Measurements from ENCODE around the gene RETREG2.

Gene RETREG2

DNA sequence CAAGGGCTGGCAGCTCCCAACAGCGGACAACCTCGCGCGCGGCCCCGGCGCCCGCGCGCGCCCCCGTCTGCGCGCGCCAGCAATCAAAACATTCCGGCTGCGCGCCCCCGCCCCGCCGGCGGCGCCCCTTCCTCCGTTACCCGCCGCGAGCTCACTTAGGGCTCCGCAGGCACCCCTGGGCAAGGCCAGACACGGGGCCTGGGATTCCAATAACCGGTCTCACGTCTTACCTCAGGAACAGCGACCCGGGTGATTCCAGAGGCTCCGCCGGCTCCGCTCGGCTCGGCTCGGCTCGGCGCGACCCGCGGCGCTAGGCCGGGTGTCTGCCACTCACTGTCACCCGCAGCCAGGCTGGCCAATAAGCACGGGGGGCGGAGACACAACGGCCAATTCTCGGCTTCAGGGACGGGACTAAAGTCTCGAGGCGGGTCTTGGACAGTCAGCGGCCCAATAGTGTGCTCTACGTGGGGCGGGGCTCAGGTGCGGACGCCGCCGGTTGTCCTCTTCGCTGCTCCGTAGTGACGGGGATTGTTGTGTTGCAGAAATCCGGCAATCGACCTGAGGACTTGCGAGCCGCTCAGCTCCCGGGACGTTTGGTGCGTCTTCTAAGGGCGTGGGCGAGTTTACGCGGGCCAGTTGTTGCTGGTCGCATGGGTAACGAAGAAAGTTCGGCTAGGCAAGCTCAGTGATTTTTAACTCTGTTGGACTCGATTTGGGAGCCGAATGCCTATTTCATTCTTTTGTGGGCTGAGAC, 51.4 kb downstream of the RETREG2 start, which contains the start of the genes ANKZF1 and ATG9A:
Gene ANKZF1 (plus strand): TSS at position 502 of the 754 bp plus-strand sequence. CDS start 452 bp downstream, outside the sequence.
Gene ATG9A (minus strand): TSS at position 332 of the 754 bp plus-strand sequence. CDS start 1,612 bp downstream, outside the sequence.
- peak; percentile 93 for DNase-seq (ENCODE audit: extremely low read depth, low read depth)
- TF ChIP-seq, protein P1, sequence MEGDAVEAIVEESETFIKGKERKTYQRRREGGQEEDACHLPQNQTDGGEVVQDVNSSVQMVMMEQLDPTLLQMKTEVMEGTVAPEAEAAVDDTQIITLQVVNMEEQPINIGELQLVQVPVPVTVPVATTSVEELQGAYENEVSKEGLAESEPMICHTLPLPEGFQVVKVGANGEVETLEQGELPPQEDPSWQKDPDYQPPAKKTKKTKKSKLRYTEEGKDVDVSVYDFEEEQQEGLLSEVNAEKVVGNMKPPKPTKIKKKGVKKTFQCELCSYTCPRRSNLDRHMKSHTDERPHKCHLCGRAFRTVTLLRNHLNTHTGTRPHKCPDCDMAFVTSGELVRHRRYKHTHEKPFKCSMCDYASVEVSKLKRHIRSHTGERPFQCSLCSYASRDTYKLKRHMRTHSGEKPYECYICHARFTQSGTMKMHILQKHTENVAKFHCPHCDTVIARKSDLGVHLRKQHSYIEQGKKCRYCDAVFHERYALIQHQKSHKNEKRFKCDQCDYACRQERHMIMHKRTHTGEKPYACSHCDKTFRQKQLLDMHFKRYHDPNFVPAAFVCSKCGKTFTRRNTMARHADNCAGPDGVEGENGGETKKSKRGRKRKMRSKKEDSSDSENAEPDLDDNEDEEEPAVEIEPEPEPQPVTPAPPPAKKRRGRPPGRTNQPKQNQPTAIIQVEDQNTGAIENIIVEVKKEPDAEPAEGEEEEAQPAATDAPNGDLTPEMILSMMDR (IDR thresholded peaks at IDR 0.05; ENCODE audit: low read depth, low read length, missing control alignments): no peak
- peak within 1 kb of the TSS; percentile 89 for H3K4me3 ChIP-seq (replicated peaks; ENCODE audit: low read depth, low read length)

DNA sequence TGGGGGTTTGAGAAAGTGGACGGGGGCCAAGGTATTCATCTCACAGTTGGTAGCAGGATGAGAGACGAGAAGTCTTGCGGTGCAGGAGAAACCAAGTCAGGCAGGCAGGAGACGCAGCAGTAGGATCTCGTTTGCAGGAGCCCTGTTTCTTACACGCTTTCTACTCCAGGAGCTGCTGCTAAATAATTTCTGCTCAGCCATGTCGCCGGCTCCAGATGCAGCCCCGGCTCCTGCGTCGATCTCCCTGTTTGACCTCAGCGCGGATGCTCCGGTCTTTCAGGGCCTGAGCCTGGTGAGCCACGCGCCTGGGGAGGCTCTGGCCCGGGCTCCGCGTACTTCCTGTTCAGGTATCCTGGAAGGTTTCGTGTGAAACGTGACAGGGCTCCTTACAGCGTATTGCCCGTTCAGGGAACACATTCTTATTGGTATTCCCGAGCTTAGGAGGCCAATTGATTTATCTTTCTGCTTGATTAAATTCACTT, 52.0 kb downstream of the RETREG2 start:
- no peak for DNase-seq (ENCODE audit: extremely low read depth, low read depth)
- TF ChIP-seq, protein P1 (IDR thresholded peaks at IDR 0.05; ENCODE audit: low read depth, low read length, missing control alignments): no peak

DNA sequence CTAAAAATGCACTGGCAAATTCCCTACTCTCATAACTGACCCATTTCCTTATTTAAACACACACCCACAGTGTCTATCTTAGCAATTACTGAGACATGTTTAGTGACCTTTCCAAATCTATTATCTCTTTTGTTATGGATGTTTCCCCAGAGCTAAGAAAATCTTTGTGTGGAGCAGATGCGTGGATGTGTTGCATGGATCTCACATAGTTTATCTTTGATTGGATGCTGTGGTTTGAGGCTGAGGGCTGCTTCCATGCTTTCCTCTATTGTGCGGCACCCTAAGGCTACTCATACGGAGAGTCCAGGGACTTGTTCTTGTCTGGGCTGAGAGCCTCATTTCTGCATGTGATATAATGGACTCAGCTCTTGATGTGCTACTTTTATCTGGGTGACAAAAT, 56.3 kb downstream of the RETREG2 start:
- no peak for DNase-seq (ENCODE audit: extremely low read depth, low read depth)
- TF ChIP-seq, protein P1 (IDR thresholded peaks at IDR 0.05; ENCODE audit: low read depth, low read length, missing control alignments): no peak
- no peak overlapping the region for H3K4me3 ChIP-seq (replicated peaks; ENCODE audit: low read depth, low read length)

More for the DNA sequence above, 52.0 kb downstream of the RETREG2 start:
- peak overlapping the region; percentile 89 for H3K4me3 ChIP-seq (replicated peaks; ENCODE audit: low read depth, low read length)
